ENCODE results near the gene SUN5.

- TF ChIP-seq, protein P1, sequence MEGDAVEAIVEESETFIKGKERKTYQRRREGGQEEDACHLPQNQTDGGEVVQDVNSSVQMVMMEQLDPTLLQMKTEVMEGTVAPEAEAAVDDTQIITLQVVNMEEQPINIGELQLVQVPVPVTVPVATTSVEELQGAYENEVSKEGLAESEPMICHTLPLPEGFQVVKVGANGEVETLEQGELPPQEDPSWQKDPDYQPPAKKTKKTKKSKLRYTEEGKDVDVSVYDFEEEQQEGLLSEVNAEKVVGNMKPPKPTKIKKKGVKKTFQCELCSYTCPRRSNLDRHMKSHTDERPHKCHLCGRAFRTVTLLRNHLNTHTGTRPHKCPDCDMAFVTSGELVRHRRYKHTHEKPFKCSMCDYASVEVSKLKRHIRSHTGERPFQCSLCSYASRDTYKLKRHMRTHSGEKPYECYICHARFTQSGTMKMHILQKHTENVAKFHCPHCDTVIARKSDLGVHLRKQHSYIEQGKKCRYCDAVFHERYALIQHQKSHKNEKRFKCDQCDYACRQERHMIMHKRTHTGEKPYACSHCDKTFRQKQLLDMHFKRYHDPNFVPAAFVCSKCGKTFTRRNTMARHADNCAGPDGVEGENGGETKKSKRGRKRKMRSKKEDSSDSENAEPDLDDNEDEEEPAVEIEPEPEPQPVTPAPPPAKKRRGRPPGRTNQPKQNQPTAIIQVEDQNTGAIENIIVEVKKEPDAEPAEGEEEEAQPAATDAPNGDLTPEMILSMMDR (conservative IDR thresholded peaks at IDR 0.05; ENCODE audit: low read depth, low read length): no peak
- no peak for TF ChIP-seq EZH2phosphoT487 (IDR thresholded peaks at IDR 0.05; ENCODE audit: borderline replicate concordance, low read length)
- TF ChIP-seq EZH2 (IDR thresholded peaks at IDR 0.05; ENCODE audit: low read length, unreplicated experiment): no peak
These were observed 23.2 kb downstream of the SUN5 start for GRCh38 chr20:32980990-32981389.
